ENCODE results near the gene MALL.
"Not testable (repeated sequence)": the region's sequence is repeated elsewhere in the genome, so short reads cannot be mapped to it uniquely, and the experiment has no call there.

Gene MALL

GRCh38 chr2:110068153-110068552 lies 47.5 kb downstream of the MALL start:
- not testable (repeated sequence) for H3K4me1 ChIP-seq (ENCODE audit: control insufficient read depth, insufficient read depth, low read length, poor library complexity, severe bottlenecking); H3K9me3 ChIP-seq (ENCODE audit: control insufficient read depth, low read length); H3K27me3 ChIP-seq (replicated peaks; ENCODE audit: control insufficient read depth, insufficient read depth, low read length, poor library complexity, severe bottlenecking); H3K27ac ChIP-seq (ENCODE audit: insufficient read depth, low read length, poor library complexity, severe bottlenecking); DNase-seq; H3K36me3 ChIP-seq (ENCODE audit: control insufficient read depth, insufficient read depth, low read length); H3K4me3 ChIP-seq (ENCODE audit: insufficient read depth, low read depth, low read length, poor library complexity, severe bottlenecking)

GRCh38 chr2:110062332-110062731 lies 53.3 kb downstream of the MALL start:
- H3K9me3 ChIP-seq (ENCODE audit: control insufficient read depth, low read length); H3K4me3 ChIP-seq (ENCODE audit: insufficient read depth, low read depth, low read length, poor library complexity, severe bottlenecking); H3K27ac ChIP-seq (ENCODE audit: insufficient read depth, low read length, poor library complexity, severe bottlenecking); DNase-seq; H3K4me1 ChIP-seq (ENCODE audit: control insufficient read depth, insufficient read depth, low read length, poor library complexity, severe bottlenecking); H3K36me3 ChIP-seq (ENCODE audit: control insufficient read depth, insufficient read depth, low read length); H3K27me3 ChIP-seq (replicated peaks; ENCODE audit: control insufficient read depth, insufficient read depth, low read length, poor library complexity, severe bottlenecking): not testable (repeated sequence)

- not testable (repeated sequence) for H3K4me1 ChIP-seq (ENCODE audit: control insufficient read depth, insufficient read depth, low read length, poor library complexity, severe bottlenecking); H3K27ac ChIP-seq (ENCODE audit: insufficient read depth, low read length, poor library complexity, severe bottlenecking); H3K27me3 ChIP-seq (replicated peaks; ENCODE audit: control insufficient read depth, insufficient read depth, low read length, poor library complexity, severe bottlenecking); H3K4me3 ChIP-seq (ENCODE audit: insufficient read depth, low read depth, low read length, poor library complexity, severe bottlenecking); DNase-seq; H3K9me3 ChIP-seq (ENCODE audit: control insufficient read depth, low read length); H3K36me3 ChIP-seq (ENCODE audit: control insufficient read depth, insufficient read depth, low read length)
These were observed 55.1 kb downstream of the MALL start for GRCh38 chr2:110060550-110060949.

GRCh38 chr2:110059694-110060358 lies 55.8 kb downstream of the MALL start:
- H3K4me1 ChIP-seq (ENCODE audit: control insufficient read depth, insufficient read depth, low read length, poor library complexity, severe bottlenecking); H3K27me3 ChIP-seq (replicated peaks; ENCODE audit: control insufficient read depth, insufficient read depth, low read length, poor library complexity, severe bottlenecking); H3K4me3 ChIP-seq (ENCODE audit: insufficient read depth, low read depth, low read length, poor library complexity, severe bottlenecking); H3K36me3 ChIP-seq (ENCODE audit: control insufficient read depth, insufficient read depth, low read length); H3K9me3 ChIP-seq (ENCODE audit: control insufficient read depth, low read length); H3K27ac ChIP-seq (ENCODE audit: insufficient read depth, low read length, poor library complexity, severe bottlenecking); DNase-seq: not testable (repeated sequence)

GRCh38 chr2:110059009-110059693 lies 56.5 kb downstream of the MALL start:
- not testable (repeated sequence) for H3K9me3 ChIP-seq (ENCODE audit: control insufficient read depth, low read length); DNase-seq; H3K4me1 ChIP-seq (ENCODE audit: control insufficient read depth, insufficient read depth, low read length, poor library complexity, severe bottlenecking); H3K27me3 ChIP-seq (replicated peaks; ENCODE audit: control insufficient read depth, insufficient read depth, low read length, poor library complexity, severe bottlenecking); H3K36me3 ChIP-seq (ENCODE audit: control insufficient read depth, insufficient read depth, low read length); H3K27ac ChIP-seq (ENCODE audit: insufficient read depth, low read length, poor library complexity, severe bottlenecking); H3K4me3 ChIP-seq (ENCODE audit: insufficient read depth, low read depth, low read length, poor library complexity, severe bottlenecking)

- DNase-seq; H3K9me3 ChIP-seq (ENCODE audit: control insufficient read depth, low read length); H3K4me3 ChIP-seq (ENCODE audit: insufficient read depth, low read depth, low read length, poor library complexity, severe bottlenecking); H3K27ac ChIP-seq (ENCODE audit: insufficient read depth, low read length, poor library complexity, severe bottlenecking); H3K27me3 ChIP-seq (replicated peaks; ENCODE audit: control insufficient read depth, insufficient read depth, low read length, poor library complexity, severe bottlenecking); H3K4me1 ChIP-seq (ENCODE audit: control insufficient read depth, insufficient read depth, low read length, poor library complexity, severe bottlenecking); H3K36me3 ChIP-seq (ENCODE audit: control insufficient read depth, insufficient read depth, low read length): not testable (repeated sequence)
These were observed 57.6 kb downstream of the MALL start for GRCh38 chr2:110058034-110058433.

- H3K4me3 ChIP-seq (ENCODE audit: insufficient read depth, low read depth, low read length, poor library complexity, severe bottlenecking); H3K36me3 ChIP-seq (ENCODE audit: control insufficient read depth, insufficient read depth, low read length); H3K9me3 ChIP-seq (ENCODE audit: control insufficient read depth, low read length); H3K27me3 ChIP-seq (replicated peaks; ENCODE audit: control insufficient read depth, insufficient read depth, low read length, poor library complexity, severe bottlenecking); H3K4me1 ChIP-seq (ENCODE audit: control insufficient read depth, insufficient read depth, low read length, poor library complexity, severe bottlenecking); DNase-seq; H3K27ac ChIP-seq (ENCODE audit: insufficient read depth, low read length, poor library complexity, severe bottlenecking): not testable (repeated sequence)
These were observed 59.7 kb downstream of the MALL start for GRCh38 chr2:110055819-110056408.

GRCh38 chr2:110054521-110055407 lies 60.9 kb downstream of the MALL start:
- not testable (repeated sequence) for H3K27ac ChIP-seq (ENCODE audit: insufficient read depth, low read length, poor library complexity, severe bottlenecking); H3K9me3 ChIP-seq (ENCODE audit: control insufficient read depth, low read length); DNase-seq; H3K4me1 ChIP-seq (ENCODE audit: control insufficient read depth, insufficient read depth, low read length, poor library complexity, severe bottlenecking); H3K4me3 ChIP-seq (ENCODE audit: insufficient read depth, low read depth, low read length, poor library complexity, severe bottlenecking); H3K36me3 ChIP-seq (ENCODE audit: control insufficient read depth, insufficient read depth, low read length); H3K27me3 ChIP-seq (replicated peaks; ENCODE audit: control insufficient read depth, insufficient read depth, low read length, poor library complexity, severe bottlenecking)

GRCh38 chr2:110053688-110054087 lies 61.9 kb downstream of the MALL start:
- H3K27ac ChIP-seq (ENCODE audit: insufficient read depth, low read length, poor library complexity, severe bottlenecking); H3K27me3 ChIP-seq (replicated peaks; ENCODE audit: control insufficient read depth, insufficient read depth, low read length, poor library complexity, severe bottlenecking); DNase-seq; H3K36me3 ChIP-seq (ENCODE audit: control insufficient read depth, insufficient read depth, low read length); H3K4me3 ChIP-seq (ENCODE audit: insufficient read depth, low read depth, low read length, poor library complexity, severe bottlenecking); H3K9me3 ChIP-seq (ENCODE audit: control insufficient read depth, low read length); H3K4me1 ChIP-seq (ENCODE audit: control insufficient read depth, insufficient read depth, low read length, poor library complexity, severe bottlenecking): not testable (repeated sequence)

- H3K9me3 ChIP-seq (ENCODE audit: control insufficient read depth, low read length); H3K4me1 ChIP-seq (ENCODE audit: control insufficient read depth, insufficient read depth, low read length, poor library complexity, severe bottlenecking); H3K27me3 ChIP-seq (replicated peaks; ENCODE audit: control insufficient read depth, insufficient read depth, low read length, poor library complexity, severe bottlenecking); H3K4me3 ChIP-seq (ENCODE audit: insufficient read depth, low read depth, low read length, poor library complexity, severe bottlenecking); DNase-seq; H3K36me3 ChIP-seq (ENCODE audit: control insufficient read depth, insufficient read depth, low read length); H3K27ac ChIP-seq (ENCODE audit: insufficient read depth, low read length, poor library complexity, severe bottlenecking): not testable (repeated sequence)
These were observed 63.5 kb downstream of the MALL start for GRCh38 chr2:110052166-110052565.
